PFSK-1 (cell line): ENCODE results near the gene MACROD1.
A peak's percentile ranks its signal among the peaks of the same experiment; 100 is the strongest.

Source experiments
- FOXP2 ChIP-seq: optimal IDR thresholded peaks from 2 replicates; pipeline ENCODE3; 2011; ENCODE audit warnings: borderline replicate concordance, control low read depth, inconsistent platforms; ENCODE audit not compliant: insufficient read depth; ENCODE audit errors: extremely low read length, extremely low read depth
- POLR2AphosphoS5 ChIP-seq: IDR thresholded peaks from 2 replicates; pipeline ENCODE4 v1.6.1; 2012; ENCODE audit warnings: low read depth, mild to moderate bottlenecking, control low read depth, low read length, moderate library complexity
- SIN3A ChIP-seq: IDR thresholded peaks from 2 replicates; pipeline ENCODE4 v1.6.1; 2012; ENCODE audit warnings: mild to moderate bottlenecking, low read length, moderate library complexity, borderline replicate concordance; ENCODE audit not compliant: insufficient read depth
- TAF1 ChIP-seq: IDR thresholded peaks from 2 replicates; pipeline ENCODE4 v1.6.1; 2012; ENCODE audit warnings: low read length, control low read depth, borderline replicate concordance; ENCODE audit not compliant: insufficient read depth
- TF ChIP-seq, protein P1 (sequence below), 2 experiments: IDR thresholded peaks; 2 replicates each; pipeline versions ENCODE4 v1.6.1 to v1.8.0; 2011 to 2012; ENCODE audit warnings: low read depth in 2 of 2, low read length in 2 of 2, control low read depth in 1 of 2, inconsistent platforms in 1 of 2, mild to moderate bottlenecking in 1 of 2, moderate library complexity in 1 of 2; ENCODE audit not compliant: insufficient read depth in 1 of 2

The MACROD1 gene

DNA sequence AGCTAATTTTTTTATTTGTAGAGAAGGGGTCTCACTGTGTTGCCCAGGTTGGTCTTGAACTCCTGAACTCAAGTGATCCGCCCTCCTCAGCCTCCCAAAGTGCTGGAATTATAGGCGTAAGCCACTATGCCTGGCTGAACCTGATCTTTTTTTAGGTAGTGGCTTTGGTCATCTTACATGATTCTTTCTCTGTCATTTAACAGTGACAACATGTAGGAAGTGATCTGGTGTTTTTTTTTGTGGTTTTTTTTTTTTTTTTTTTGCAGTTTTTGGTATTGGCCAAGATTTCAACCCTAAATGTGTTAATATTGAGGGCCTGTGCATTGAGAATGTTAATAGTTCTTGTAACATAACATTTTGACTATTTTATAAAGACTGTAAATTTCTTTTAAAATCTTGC, 32.6 kb upstream of the MACROD1 start:
- TF ChIP-seq POLR2AphosphoS5 (no peak), SIN3A (no peak), FOXP2 (no peak), TAF1 (no peak)
- TF ChIP-seq, protein P1, sequence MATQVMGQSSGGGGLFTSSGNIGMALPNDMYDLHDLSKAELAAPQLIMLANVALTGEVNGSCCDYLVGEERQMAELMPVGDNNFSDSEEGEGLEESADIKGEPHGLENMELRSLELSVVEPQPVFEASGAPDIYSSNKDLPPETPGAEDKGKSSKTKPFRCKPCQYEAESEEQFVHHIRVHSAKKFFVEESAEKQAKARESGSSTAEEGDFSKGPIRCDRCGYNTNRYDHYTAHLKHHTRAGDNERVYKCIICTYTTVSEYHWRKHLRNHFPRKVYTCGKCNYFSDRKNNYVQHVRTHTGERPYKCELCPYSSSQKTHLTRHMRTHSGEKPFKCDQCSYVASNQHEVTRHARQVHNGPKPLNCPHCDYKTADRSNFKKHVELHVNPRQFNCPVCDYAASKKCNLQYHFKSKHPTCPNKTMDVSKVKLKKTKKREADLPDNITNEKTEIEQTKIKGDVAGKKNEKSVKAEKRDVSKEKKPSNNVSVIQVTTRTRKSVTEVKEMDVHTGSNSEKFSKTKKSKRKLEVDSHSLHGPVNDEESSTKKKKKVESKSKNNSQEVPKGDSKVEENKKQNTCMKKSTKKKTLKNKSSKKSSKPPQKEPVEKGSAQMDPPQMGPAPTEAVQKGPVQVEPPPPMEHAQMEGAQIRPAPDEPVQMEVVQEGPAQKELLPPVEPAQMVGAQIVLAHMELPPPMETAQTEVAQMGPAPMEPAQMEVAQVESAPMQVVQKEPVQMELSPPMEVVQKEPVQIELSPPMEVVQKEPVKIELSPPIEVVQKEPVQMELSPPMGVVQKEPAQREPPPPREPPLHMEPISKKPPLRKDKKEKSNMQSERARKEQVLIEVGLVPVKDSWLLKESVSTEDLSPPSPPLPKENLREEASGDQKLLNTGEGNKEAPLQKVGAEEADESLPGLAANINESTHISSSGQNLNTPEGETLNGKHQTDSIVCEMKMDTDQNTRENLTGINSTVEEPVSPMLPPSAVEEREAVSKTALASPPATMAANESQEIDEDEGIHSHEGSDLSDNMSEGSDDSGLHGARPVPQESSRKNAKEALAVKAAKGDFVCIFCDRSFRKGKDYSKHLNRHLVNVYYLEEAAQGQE (IDR thresholded peaks at IDR 0.05; ENCODE audit: insufficient read depth in 1 of 2, low read depth in 2 of 2, low read length in 2 of 2) = no peak

DNA sequence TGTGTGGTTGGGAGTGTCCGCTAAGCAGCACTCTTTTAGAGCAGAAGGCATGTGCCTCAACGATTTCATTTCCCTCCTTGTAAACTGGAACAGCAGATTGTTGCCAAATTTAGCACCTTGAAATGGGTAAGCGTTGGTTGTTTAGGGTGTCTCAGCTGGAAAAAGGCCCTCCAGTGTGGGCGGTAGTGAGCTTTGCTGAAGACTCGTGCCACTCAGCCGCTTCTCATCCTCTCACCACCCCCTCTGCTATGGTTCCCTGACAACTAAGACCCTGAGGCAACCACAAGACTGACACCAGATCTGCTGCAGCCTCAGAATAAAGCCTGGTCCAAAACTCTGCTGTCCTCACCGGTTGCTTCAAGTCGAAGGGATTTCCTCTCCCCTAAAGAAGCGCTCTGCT, 30.7 kb upstream of the MACROD1 start:
- TF ChIP-seq FOXP2 (no peak), TAF1 (no peak), POLR2AphosphoS5 (no peak), SIN3A (no peak)
- TF ChIP-seq, protein P1 (IDR thresholded peaks at IDR 0.05; ENCODE audit: insufficient read depth in 1 of 2, low read depth in 2 of 2, low read length in 2 of 2) = no peak

DNA sequence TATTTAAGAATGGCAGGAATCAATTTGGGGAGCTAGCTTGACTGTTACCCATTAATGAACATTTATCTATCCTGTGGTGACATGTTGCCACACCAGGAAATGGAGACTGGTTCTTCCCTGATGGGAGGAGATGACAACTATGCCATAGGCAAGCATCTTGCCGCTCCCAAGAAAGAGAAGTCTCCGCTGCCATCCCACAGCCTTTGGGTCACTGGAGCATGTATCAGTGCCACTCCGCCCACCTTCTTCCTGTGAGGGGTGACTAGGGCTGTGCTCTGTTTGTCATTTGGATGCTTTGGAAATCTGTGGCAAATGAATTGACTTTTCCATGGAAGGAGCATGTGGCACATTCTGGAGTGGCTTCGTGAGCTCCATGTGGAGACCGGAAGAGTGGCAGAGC, 26.5 kb upstream of the MACROD1 start:
- TF ChIP-seq SIN3A = no peak
- TF ChIP-seq POLR2AphosphoS5 = no peak

DNA sequence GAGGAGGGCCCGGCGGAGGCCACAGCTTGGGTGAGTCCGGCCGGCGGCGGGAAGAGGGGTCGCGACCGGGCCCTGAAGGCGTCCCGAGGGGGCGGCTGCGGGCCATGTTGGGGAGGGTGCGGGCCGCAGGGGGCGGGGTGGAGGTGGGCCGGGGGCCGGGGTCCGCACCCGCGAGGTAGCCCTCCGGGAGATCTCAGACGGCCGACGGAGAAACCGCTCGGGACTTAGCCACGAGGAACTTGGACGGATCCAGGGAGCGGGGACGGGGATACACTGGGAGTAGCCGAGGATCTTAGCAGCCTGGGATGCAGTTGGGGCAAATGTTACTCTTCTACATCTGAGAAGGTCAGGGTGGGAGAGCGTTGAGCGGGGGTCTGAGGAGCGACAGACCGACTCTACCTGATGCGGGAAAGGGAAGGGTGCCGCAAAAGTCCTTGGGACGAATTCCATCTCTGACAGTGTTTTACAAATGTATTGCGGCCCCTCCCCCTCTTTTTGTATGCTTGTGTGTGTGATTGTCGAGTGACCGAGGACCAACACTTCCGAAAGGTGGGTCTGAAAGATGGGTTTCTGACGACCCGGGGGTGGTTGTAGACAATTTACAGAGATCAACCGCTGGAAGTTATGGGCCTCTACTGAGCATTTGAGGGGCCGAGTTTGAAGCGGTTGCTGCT, 20.7 kb upstream of the MACROD1 start:
- TF ChIP-seq SIN3A (peak; percentile 80; the same call in 1 of the 2 replicates), POLR2AphosphoS5 (no peak), FOXP2 (no peak)

DNA sequence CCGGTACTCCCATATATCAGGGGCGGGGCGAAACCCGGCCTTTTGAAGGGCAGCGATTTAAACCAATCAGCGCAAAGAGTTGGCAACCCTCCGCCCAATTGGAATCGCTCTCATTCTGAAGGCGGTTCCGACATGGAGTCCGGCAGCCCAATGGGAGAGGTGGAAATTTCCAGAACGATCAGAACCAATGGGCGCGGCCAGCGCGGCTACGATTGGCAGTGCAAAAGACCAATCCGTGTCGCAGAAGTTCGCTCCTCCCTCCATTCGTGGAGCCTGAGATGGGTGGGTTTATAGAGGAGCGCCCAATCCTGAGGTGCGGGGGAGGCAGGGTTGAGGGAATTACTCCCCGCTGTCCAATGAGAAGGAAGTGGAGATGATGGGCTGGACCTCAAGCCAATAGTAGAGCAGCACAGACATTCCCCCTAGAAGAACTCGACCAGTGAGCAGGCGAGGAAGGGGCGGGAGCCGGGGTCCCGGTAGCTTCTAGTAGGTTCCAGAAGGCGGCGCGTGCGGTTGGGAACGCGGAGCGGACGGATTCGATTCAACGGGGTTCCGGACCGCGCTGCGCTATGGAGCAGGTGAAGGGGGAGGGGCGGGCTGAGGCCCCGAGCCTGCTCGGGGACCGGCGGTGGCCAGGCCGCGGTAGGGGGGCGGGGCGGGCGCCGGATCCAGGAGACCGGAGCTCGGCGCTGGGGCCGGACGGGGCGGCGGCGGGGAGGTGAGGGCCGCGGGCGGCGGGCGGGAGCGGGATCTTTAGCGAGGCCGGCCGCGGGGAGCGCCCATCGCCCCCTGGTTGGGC, 20.0 kb upstream of the MACROD1 start, which contains the start of gene STIP1:
STIP1 (plus strand) TSS at position 479 of the 799 bp plus-strand sequence; CDS start at position 570, 91 bp downstream.
- peak; percentile 48; the same call in 1 of the 2 replicates for TF ChIP-seq SIN3A
- TF ChIP-seq, protein P1 (IDR thresholded peaks at IDR 0.05; ENCODE audit: insufficient read depth in 1 of 2, low read depth in 2 of 2, low read length in 2 of 2) = peak in 1 of 2 experiments; percentile 52; a peak in 1 of 4 replicates
- TF ChIP-seq TAF1 = peak; percentile 92
- TF ChIP-seq POLR2AphosphoS5 = no peak; the same call in 1 of the 2 replicates

DNA sequence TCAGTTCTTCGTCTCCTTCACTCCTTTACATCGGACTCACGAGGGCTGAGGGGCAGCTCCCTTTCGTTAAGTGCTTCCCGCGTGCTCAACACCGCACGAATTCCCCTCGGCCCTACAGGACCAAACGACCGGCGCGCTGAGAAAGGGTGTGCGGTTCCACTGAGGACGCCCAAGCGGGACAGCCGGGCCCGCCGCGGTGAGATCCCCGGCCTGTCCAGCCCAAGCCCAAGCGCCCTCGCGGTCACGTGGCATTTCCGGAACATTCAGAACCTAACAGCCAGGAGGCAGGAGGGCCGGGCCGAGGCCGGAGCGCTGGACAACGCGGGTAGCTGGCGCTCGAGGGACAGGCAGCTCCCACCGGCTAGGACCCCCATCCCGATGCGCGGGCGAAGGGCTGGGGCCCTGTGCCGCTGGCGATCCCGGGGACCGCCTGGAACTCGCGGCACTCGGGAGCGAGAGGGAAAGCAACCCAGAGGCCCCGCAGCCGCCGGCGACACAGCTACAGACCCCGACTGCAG, 19.3 kb upstream of the MACROD1 start:
- TF ChIP-seq SIN3A (0 out of 2 replicates have a peak, but pooled peaks have one; percentile 8), POLR2AphosphoS5 (peak; percentile 95), TAF1 (peak; percentile 94), FOXP2 (no peak)
- TF ChIP-seq, protein P1 (IDR thresholded peaks at IDR 0.05; ENCODE audit: insufficient read depth in 1 of 2, low read depth in 2 of 2, low read length in 2 of 2) = peak in 1 of 2 experiments; percentile 52; a peak in 1 of 4 replicates
